Mesenchymal stem cell (in vitro differentiated cells and primary cell): ENCODE measurements around the gene NCF4.
A peak's percentile ranks its signal among the peaks of the same experiment; 100 is the strongest.

Experiments used
- DNase-seq: peaks from one replicate; pipeline ENCODE4 v3.0.0-alpha.2; 2013
- H2AFZ ChIP-seq: one replicate; pipeline ENCODE4 v1.6.1; 2013; ENCODE audit warnings: low read depth, mild to moderate bottlenecking, control low read depth, inconsistent platforms, low read length, moderate library complexity
- H2AK5ac ChIP-seq: 2 replicates; pipeline ENCODE4 v1.6.1; 2013; ENCODE audit warnings: low read length, moderate library complexity, mild to moderate bottlenecking, inconsistent platforms; ENCODE audit not compliant: severe bottlenecking
- H2BK120ac ChIP-seq: one replicate; pipeline ENCODE4 v1.6.1; 2013; ENCODE audit warnings: low read depth, mild to moderate bottlenecking, inconsistent platforms, low read length, moderate library complexity
- H2BK12ac ChIP-seq, 2 experiments: one replicate each; pipeline ENCODE4 v1.6.1; 2013; ENCODE audit warnings: inconsistent platforms in 2 of 2, low read length in 2 of 2, mild to moderate bottlenecking in 2 of 2, moderate library complexity in 2 of 2, control low read depth in 1 of 2
- H2BK15ac ChIP-seq: one replicate; pipeline ENCODE4 v1.6.1; 2013; ENCODE audit warnings: mild to moderate bottlenecking, low read depth, inconsistent platforms; ENCODE audit not compliant: poor library complexity, severe bottlenecking
- H2BK5ac ChIP-seq: 2 replicates; pipeline ENCODE4 v1.6.1; 2013; ENCODE audit warnings: low read depth, mild to moderate bottlenecking, low read length, control low read depth, inconsistent platforms; ENCODE audit not compliant: poor library complexity, severe bottlenecking
- H3K14ac ChIP-seq, 2 experiments: one replicate each; pipeline ENCODE4 v1.6.1; 2013; ENCODE audit warnings: inconsistent platforms in 2 of 2, low read length in 2 of 2, control low read depth in 1 of 2, mild to moderate bottlenecking in 1 of 2, moderate library complexity in 1 of 2
- H3K18ac ChIP-seq, 2 experiments: one replicate each; pipeline ENCODE4 v1.6.1; 2013; ENCODE audit warnings: inconsistent platforms in 2 of 2, low read length in 2 of 2, control low read depth in 1 of 2, low read depth in 1 of 2, mild to moderate bottlenecking in 1 of 2
- H3K23ac ChIP-seq, 2 experiments: one replicate each; pipeline ENCODE4 v1.6.1; 2013; ENCODE audit warnings: inconsistent platforms in 2 of 2, low read length in 2 of 2, mild to moderate bottlenecking in 2 of 2, moderate library complexity in 2 of 2, control low read depth in 1 of 2
- H3K27ac ChIP-seq: 2 replicates; pipeline ENCODE4 v1.5.1; 2013; ENCODE audit warnings: mild to moderate bottlenecking, moderate library complexity, low read length, control low read depth, inconsistent platforms; ENCODE audit not compliant: poor library complexity, severe bottlenecking
- H3K27me3 ChIP-seq, 2 experiments: 2 replicates each; pipeline versions ENCODE4 v1.6.1 to v1.7.0; 2013; ENCODE audit warnings: low read length in 2 of 2, mild to moderate bottlenecking in 2 of 2, moderate library complexity in 2 of 2, control low read depth in 1 of 2, inconsistent platforms in 1 of 2; ENCODE audit not compliant: control insufficient read depth in 1 of 2, insufficient read depth in 1 of 2
- H3K36me3 ChIP-seq, 2 experiments: 2 replicates each; pipeline versions ENCODE4 v1.6.1 to v1.7.0; 2013; ENCODE audit warnings: low read length in 2 of 2, control low read depth in 1 of 2, inconsistent platforms in 1 of 2, low read depth in 1 of 2, mild to moderate bottlenecking in 1 of 2; ENCODE audit not compliant: insufficient read depth in 2 of 2, control insufficient read depth in 1 of 2
- H3K4ac ChIP-seq, 2 experiments: one replicate each; pipeline ENCODE4 v1.6.1; 2013; ENCODE audit warnings: inconsistent platforms in 2 of 2, low read length in 2 of 2, mild to moderate bottlenecking in 2 of 2, moderate library complexity in 2 of 2, control low read depth in 1 of 2, low read depth in 1 of 2
- H3K4me1 ChIP-seq: 2 replicates; pipeline ENCODE4 v1.6.1; 2013; ENCODE audit warnings: low read depth, low read length, control low read depth; ENCODE audit not compliant: control insufficient read depth, insufficient read depth
- H3K4me2 ChIP-seq: 2 replicates; pipeline ENCODE4 v1.6.1; 2013; ENCODE audit warnings: low read length, mild to moderate bottlenecking, inconsistent platforms; ENCODE audit not compliant: poor library complexity, severe bottlenecking
- H3K4me3 ChIP-seq, 2 experiments: 2 replicates each; pipeline versions ENCODE4 v1.5.1 to v1.7.0; 2013; ENCODE audit warnings: low read length in 2 of 2, mild to moderate bottlenecking in 2 of 2, control low read depth in 1 of 2, low read depth in 1 of 2; ENCODE audit not compliant: insufficient read depth in 1 of 2
- H3K79me1 ChIP-seq: replicated peaks from 2 replicates; pipeline ENCODE4 v1.6.1; 2013; ENCODE audit warnings: mild to moderate bottlenecking, control low read depth, low read length, inconsistent platforms; ENCODE audit not compliant: poor library complexity, severe bottlenecking
- H3K9ac ChIP-seq: 2 replicates; pipeline ENCODE4 v1.7.0; 2013; ENCODE audit warnings: mild to moderate bottlenecking, low read length, moderate library complexity
- H3K9me3 ChIP-seq: 2 replicates; pipeline ENCODE4 v1.7.0; 2013; ENCODE audit warnings: mild to moderate bottlenecking, low read length; ENCODE audit not compliant: control insufficient read depth
- H4K8ac ChIP-seq: one replicate; pipeline ENCODE4 v1.6.1; 2013; ENCODE audit warnings: inconsistent platforms, mild to moderate bottlenecking, low read length, moderate library complexity
- H4K91ac ChIP-seq: one replicate; pipeline ENCODE4 v1.6.1; 2013; ENCODE audit warnings: mild to moderate bottlenecking, low read length, inconsistent platforms
- WGBS: methylation state at CpG from one replicate; pipeline ENCODE4 v1.1.7; 2013; ENCODE audit warnings: mixed read lengths; 5-methylcytosine and 5-hydroxymethylcytosine counted together

The NCF4 gene

DNA sequence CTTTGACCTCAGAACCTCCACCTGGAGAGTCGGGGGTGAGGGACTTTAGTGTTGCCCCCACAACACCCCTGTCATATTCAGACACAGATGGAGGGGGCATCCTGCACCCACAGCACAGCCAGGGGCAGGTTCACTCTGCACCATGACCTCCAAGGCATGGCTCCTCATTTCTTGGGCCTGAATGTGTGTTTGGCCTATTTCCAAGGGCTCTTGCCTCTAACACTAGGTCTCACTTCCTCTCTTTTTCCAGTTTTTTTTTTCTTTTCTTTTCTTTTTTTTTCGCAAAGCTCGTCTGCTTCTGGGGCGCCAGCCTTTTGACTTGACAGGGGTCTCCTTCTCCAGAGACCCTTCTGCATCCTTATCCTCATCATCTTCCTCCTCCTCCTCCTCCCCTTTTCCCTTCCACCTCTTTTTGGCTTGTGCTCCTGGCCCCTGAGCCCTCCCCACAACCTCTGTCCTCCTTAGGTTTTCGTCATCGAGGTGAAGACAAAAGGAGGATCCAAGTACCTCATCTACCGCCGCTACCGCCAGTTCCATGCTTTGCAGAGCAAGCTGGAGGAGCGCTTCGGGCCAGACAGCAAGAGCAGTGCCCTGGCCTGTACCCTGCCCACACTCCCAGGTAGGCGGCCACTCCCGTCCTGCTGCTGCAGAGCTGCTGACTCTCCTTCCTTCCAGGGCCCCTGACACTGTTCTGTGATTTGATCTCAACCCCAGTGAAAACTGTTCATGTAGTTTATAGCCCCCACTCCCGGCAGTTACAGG is 3.8 kb downstream of the NCF4 start:
- Histone ChIP-seq H3K14ac (no peak overlapping the region), H3K23ac (no peak overlapping the region), H3K27ac (no peak overlapping the region), H2AK5ac (no peak overlapping the region), H3K36me3 (no peaks in the 10 kb centered on the region), H3K9me3 (no peaks in the 10 kb centered on the region), H3K9ac (no peak overlapping the region), H3K18ac (no peak overlapping the region), H3K4me1 (peaks cover 2% of the 10 kb centered on the region), H3K4me3 (no peak overlapping the region), H3K27me3 (peaks cover 24 to 67% of the 10 kb centered on the region in 2 experiments), H3K4ac (no peak overlapping the region), H3K4me2 (no peak overlapping the region), H4K8ac (no peak overlapping the region), H2BK120ac (no peak overlapping the region), H3K79me1 (no peaks in the 10 kb centered on the region), H2BK15ac (no peak overlapping the region), H2BK5ac (no peak overlapping the region), H4K91ac (no peak overlapping the region), H2BK12ac (no peak overlapping the region), H2AFZ (no peak overlapping the region)
- DNase-seq: no peak
- whole genome bisulfite sequencing: 90% methylated on average over 14 of the region's 14 CpGs

DNA sequence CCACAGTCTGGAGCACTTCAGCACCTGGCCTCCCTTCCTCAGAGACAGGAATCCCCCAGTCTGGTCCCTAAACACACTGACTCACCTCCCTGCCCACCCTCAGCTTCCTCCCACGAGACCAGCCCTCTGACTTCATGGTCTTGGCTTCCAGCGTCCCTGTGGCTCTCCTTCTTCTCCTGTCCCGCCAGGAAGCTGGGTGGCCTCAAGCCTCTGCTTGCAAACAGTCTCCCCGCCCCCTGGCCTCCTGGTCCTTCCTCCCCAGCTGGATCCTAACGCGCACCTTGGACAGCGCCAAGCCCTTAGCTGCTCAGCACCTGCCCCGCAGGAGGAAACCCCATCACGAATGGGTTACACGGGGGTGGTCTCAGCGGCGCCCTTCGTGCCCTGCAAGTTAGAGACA is 4.5 kb downstream of the NCF4 start:
- no peak overlapping the region for H2BK120ac ChIP-seq
- 24% methylated on average over 13 of the region's 13 CpGs for WGBS
- peak overlapping the region in 1 of 2 experiments; percentile 53 for H3K23ac ChIP-seq

DNA sequence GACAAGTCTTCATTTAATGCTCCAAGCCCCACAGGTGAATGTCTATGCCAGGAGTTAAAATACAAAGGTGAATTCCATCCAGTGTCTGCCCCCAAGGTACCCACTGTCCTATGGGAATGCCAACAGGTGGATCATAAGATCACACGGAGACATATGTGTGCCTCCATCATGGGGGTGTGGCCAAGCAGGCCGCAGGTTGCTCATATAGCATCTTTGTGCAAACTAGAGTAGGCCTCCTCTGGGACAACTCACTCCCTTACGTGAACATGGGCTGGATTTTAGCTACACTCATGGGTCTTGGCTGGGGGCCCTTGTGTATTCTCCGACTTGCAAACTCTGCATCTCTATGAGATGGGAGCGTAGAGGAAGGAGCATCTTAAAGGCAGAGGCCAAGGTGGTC is 6.9 kb downstream of the NCF4 start:
- Histone ChIP-seq H2BK5ac (no peak overlapping the region), H2AK5ac (no peak overlapping the region), H3K4me1 (peaks cover 6% of the 10 kb centered on the region), H3K4ac (no peak overlapping the region), H3K14ac (no peak overlapping the region), H3K18ac (no peak overlapping the region), H2BK12ac (no peak overlapping the region), H3K36me3 (no peaks in the 10 kb centered on the region), H2BK15ac (no peak overlapping the region), H4K91ac (no peak overlapping the region), H3K27ac (no peak overlapping the region), H3K23ac (no peak overlapping the region), H3K4me3 (no peak overlapping the region), H2AFZ (no peak overlapping the region), H3K79me1 (no peaks in the 10 kb centered on the region), H3K27me3 (peaks cover 39 to 86% of the 10 kb centered on the region in 2 experiments), H3K4me2 (no peak overlapping the region), H3K9me3 (no peaks in the 10 kb centered on the region), H3K9ac (no peak overlapping the region), H4K8ac (no peak overlapping the region), H2BK120ac (no peak overlapping the region)
- WGBS: 91% methylated on average over 5 of the region's 5 CpGs
- DNase-seq: no peak

More for the DNA sequence above, 4.5 kb downstream of the NCF4 start:
- no peak overlapping the region for H4K91ac ChIP-seq
- DNase-seq: no peak
- no peak overlapping the region for H3K27ac ChIP-seq
- H3K4me3 ChIP-seq: no peak overlapping the region
- H3K9me3 ChIP-seq: no peaks in the 10 kb centered on the region
- no peak overlapping the region for H3K9ac ChIP-seq
- H3K4me1 ChIP-seq: peaks cover 2% of the 10 kb centered on the region
- H2BK12ac ChIP-seq: no peak overlapping the region
- H3K79me1 ChIP-seq: no peaks in the 10 kb centered on the region
- H3K4me2 ChIP-seq: no peak overlapping the region
- H4K8ac ChIP-seq: no peak overlapping the region
- H2BK15ac ChIP-seq: no peak overlapping the region
- H3K27me3 ChIP-seq: peaks cover 31 to 73% of the 10 kb centered on the region in 2 experiments
- H2BK5ac ChIP-seq: no peak overlapping the region
- no peak overlapping the region for H3K4ac ChIP-seq
- no peak overlapping the region for H3K14ac ChIP-seq
- H2AFZ ChIP-seq: no peak overlapping the region
- H3K36me3 ChIP-seq: no peaks in the 10 kb centered on the region
- H3K18ac ChIP-seq: no peak overlapping the region
- no peak overlapping the region for H2AK5ac ChIP-seq

DNA sequence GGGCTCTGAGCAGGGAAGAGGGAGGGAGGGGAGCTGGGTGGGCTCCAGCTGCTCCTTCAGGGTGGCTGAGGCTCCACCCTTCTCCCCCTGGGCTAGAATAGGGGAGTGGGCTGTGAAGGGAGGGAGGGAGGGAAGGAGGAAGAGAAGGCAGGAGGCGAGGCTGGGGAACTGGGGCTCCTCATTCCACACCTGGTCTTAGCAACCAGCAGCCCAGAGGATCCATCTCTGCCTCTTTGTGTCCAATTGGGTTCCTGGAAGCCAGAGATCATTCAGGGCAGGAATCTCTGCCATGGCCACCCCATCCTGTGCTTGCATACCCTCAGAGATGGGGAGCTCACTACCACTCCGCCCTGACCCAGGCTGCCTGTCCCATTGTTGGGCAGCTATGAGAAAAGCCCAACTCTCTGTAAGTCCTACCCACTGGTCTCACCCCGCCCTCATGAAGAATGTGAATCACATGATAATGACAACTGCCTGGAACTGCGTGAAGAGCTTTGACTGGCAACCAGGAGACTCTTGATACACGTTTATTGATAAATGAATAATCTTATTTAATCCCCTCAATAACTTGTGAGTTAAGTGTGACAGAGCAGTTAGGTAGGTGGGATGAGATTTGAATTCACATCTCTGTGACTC is 7.9 kb downstream of the NCF4 start:
- WGBS: 69% methylated on average over 2 of the region's 5 CpGs
- Histone ChIP-seq H3K79me1 (no peaks in the 10 kb centered on the region), H3K27ac (no peak overlapping the region), H3K4me1 (peaks cover 6% of the 10 kb centered on the region), H3K4me3 (no peak overlapping the region), H2BK5ac (no peak overlapping the region), H3K4ac (no peak overlapping the region), H3K14ac (no peak overlapping the region), H3K4me2 (no peak overlapping the region), H4K91ac (no peak overlapping the region), H2BK12ac (no peak overlapping the region), H3K27me3 (peaks cover 39 to 84% of the 10 kb centered on the region in 2 experiments), H2BK15ac (no peak overlapping the region), H4K8ac (no peak overlapping the region), H3K23ac (no peak overlapping the region), H3K9ac (no peak overlapping the region), H3K18ac (no peak overlapping the region), H3K9me3 (no peaks in the 10 kb centered on the region), H2AFZ (no peak overlapping the region), H3K36me3 (no peaks in the 10 kb centered on the region), H2BK120ac (no peak overlapping the region), H2AK5ac (no peak overlapping the region)
- DNase-seq: no peak
